ENCODE measurements around the gene CDRT4.
"Not testable (repeated sequence)": the region's sequence is repeated elsewhere in the genome, so short reads cannot be mapped to it uniquely, and the experiment has no call there.

Gene CDRT4

DNA sequence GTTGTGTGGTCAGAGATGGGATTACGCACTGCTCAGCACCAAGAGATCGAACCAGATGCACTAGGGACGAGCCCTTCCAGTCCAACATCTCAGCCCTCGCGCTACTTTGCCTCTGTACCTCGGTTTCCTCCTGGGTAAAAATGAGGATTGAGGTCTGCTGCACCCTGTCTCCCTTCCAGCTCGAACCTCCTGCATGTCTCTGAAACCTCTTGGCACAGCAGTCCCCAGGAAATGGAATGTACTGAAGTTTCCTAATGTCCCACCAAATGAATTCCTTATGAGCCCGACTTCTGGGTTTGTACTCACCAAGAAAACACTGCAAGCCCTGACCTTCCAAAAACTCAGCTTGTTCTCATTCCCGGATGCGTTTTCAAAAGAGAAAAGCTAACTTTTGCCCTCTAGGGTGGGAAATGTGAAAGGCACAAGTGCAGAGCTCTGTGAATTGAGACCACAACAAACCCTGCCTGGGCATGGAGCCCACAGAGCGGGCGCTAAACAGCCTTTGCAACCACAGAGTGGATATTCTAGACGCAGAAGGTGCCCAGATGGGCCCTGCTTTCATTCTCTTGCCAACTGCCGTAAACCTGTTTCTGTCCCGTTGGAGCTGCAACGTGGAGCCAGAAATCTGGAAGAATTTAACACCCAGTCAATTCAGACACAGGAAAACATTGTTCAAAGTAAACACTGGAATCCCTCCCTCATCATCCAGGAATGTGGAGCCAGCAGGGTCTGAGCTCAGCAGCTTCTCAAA, 10.3 kb downstream of the CDRT4 start:
- peak; percentile 71 for DNase-seq (ENCODE audit: low read depth)

DNA sequence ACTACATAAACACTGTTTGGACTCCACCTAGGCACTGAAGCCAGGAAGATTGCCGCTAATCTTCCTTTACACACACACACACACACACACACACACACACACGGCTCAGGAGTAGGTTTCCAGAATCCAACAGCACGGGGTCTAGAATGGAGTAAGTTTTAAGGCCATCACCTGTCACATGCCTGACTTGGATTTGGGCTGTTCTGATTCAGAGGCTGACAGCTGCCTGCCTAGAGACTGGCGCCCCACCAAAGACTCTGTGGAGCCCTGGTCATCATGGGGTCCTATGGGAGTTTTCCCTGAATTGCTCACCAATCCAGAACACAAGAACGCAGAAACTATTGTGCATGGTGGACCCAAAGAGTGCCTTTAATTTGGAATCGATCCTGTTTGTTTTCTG, 10.9 kb downstream of the CDRT4 start:
- no peak for DNase-seq (ENCODE audit: low read depth)

DNA sequence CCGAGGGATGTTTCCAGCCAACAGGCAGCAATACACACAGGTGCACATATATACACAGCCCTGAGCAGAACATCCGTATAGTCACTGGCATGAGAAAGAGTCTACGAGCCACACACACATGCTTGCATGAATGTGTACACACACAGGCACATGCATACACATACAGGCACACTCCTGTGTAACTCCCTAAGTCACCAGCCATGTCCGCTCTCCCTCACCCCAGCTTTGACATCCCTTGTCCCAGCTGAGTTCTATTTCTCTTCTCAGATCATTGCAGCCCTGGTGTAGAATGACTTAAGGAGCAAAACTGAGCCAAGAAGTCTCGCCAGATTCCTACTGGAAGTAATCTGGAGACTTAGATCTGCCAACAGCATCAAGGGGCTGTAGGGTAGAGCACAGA, 13.1 kb downstream of the CDRT4 start:
- DNase-seq (ENCODE audit: low read depth), result no peak

DNA sequence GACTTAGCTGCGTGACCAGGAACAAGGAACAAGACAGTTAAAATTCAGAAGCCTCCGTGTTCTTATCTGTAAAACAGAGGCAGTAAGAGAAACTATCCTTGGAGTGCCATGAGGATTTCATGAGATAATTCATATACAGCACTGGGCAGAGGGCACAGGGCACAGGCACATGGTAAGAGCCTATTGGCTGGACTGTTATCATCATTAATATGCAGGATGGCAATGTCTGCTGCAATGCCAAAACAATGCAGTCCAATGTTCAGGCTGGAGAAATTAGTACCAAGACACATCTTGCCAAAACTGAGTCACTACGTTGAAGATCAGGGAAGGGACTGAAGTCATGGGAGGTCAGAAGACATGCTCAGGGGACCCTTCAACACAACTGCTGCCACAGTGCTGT, 13.6 kb downstream of the CDRT4 start:
- DNase-seq (ENCODE audit: low read depth), result no peak

DNA sequence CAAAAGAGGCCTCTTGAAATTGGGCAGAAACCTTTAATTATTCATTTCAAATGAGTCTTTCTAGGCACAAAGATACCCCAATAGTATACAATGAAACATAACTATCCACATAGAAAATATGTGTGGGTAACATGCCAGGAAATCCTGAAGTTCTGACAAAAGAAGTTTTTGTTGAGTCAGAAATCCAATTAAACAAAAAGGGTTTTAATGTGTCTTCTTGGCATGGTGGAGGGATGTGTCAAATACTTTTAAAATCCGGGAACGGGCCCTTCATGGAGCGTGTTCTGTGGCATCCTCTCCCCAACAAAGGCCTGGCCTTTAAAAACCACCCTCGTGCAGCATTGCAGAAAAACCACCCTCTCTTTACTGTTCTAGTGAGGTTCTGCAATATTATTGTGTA, 14.2 kb downstream of the CDRT4 start:
- no peak for DNase-seq (ENCODE audit: low read depth)

DNA sequence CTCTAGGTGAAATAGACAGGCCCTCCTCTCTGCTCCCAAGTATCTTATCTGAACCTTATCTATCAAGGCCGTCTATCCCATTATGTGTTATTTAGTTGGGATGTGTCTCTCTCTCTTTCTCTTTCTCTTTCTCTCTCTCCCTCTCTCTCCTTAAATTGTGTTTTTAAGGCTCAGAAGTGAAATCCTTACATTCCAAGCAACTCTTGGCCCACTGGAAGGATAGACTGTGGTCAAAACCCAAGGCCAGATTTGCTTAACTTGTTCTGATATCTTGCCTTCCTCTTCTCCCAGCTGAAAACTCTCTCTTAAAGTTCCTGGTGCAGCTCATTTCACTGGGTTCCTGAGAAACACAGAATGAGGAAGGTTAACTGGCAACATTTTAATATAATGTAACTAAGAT, 14.7 kb downstream of the CDRT4 start:
- DNase-seq (ENCODE audit: low read depth), result peak; percentile 82

DNA sequence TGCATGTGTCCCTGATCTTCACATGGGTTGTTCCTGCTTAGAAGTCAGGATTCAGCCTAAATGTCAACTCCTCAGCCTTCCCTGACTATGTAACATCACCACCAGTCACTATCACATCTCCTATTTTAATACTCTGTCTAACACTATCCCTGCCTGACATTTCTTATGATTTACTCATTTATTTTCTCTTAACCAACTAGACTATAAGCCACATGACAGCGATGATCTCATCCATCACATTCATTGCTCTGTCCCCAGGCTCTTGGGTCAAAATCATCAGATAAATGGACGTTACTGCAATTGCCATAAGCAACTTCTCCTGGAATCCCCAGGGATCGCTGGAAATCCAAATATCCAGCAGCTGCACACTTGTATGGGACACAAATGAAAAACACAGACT, 15.7 kb downstream of the CDRT4 start:
- no peak for DNase-seq (ENCODE audit: low read depth)

DNA sequence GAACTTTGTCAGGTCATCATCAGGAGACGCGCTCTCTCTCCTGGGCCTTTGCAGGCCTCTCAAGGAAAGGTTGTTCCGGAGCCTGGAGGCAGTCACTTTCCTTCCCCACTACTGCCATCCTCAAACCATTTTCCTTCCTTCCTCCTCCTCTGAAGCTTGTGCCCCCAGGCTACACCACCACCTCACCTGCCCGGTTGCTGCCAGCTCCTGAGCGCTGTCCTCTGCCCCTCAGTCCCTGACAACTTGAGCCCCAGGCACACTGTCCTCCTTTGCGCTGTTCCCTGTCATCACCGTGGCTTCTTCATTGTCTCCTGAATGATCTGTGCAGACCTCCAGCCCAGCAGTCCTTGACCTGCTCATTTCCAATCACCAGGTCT, 18.9 kb downstream of the CDRT4 start:
- DNase-seq (ENCODE audit: low read depth), result no peak

DNA sequence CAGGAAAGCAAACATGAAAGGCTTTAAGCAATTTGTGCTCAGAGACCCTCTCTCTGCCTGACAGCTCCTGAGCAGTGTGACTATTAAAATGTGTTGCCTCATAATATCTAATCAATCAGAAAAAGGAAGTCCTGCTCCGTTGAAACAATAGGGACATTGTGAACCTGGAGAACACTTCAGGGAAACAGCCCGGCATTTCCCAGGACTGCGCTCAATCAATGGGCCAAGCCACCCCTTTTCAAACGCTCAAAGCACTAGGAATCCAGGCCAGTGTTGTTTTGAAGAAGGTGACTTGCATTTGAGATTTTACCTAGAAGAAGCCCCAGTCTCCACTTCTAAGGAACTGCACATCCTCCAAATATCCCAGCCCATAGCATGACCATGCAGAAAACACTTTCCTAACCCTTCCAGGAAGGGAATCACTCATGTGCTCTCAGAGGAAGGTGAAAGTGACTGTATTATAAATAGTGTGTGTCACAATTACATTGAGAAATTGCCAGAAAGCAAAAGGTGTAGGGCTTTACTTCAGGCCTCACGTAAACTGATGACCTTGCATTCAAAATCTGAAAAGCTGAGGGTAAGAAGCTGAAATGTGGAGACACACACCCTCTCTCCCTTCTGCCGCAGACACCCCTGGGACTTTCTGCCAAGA, 19.4 kb downstream of the CDRT4 start:
- no peak for DNase-seq (ENCODE audit: low read depth)

DNA sequence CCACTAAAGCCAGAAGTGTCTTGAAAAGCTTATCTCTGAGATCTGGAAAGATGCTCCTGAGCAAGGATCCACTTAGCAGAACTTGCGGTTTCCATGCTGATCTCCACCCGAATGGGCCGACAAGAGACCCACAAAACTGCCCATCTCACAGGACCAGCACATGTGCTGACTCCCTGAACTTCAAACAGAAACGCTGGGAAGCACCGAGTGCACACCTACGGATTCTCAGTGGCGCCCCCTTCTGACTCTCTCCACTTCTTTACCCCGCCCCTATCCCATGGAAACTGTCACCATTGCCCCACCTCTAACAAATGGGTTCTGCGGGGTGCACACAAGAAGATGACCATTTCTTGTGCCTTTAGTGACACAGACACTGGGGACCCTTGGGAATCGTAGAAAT, 21.4 kb downstream of the CDRT4 start:
- no peak for DNase-seq (ENCODE audit: low read depth)

DNA sequence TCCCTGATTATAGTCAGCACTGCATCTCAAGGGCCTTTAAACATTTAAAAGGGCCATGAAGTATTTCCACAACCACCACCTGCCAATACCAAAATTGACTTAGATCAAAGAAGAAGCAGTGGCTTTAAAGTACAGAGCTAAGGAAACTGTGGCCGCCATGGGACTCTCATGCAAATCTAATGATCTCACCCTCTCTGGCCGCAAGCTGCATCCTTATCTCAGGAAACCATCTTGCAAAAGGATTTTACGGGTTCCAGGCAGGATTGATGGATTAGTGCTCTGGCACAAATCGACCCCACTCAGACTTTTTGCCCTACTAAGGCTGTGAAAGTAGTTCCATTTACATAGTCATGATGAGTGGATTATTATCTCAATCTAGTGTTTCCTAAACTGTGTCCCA, 22.6 kb downstream of the CDRT4 start:
- peak; percentile 90 for DNase-seq (ENCODE audit: low read depth)

DNA sequence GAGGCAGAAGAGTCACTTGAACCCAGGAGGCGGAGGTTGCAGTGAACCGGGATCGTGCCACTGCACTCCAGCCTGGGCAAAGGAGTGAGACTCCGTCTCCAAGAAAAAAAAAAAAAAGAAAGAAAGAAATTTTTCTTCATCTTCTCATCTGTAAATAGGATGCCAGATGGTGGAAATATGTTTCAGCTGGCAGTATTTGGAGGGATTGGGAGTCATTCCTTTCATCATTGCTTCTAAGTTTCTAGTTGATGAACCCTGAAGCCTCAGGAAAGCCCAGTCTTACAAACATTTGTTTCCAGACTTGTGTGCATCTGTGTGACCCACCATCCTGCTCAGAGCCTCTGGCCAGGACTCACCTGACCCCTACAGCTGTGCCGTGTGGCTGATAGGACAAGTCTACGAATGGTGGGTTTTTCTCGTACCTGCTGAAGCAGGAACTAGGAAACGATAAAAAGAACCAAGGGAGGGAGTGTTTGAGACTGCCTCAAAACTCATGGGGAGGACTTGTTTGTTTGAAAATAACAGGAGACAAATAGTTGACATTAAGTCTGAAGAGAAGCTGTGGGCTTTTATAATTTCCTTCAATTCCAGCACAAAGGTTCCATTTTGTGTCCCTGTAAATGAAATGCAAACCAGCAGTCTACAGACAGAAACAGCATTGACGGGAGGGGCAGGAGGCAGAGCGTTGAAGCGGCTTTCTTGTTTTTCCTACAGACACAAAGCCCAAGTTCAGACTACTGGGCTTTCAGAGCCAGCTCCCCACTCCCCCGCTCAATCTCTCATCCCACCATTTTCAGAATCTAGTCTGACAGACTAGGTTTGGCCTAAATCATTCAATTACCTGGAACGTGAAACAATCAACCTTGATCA, 24.9 kb downstream of the CDRT4 start:
- DNase-seq (ENCODE audit: low read depth), result no peak

DNA sequence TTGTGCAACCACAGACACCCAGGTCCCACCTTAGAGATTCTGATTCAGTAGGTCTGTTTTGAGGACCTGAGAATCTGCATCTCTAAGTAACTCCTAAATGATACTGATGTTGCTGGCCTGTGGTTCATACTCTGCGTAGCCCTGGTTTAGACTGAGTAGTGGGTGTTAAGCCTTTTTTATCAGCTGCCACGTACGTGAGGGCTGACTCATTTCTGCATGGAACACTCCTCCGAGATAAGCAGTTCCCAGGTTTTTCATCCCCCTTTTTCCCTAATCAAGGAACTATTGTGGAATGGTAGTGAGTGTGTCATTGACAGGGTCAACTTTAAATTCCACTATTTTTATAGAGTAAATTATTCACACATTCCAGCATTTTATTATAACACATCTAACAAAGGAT, 26.1 kb downstream of the CDRT4 start:
- DNase-seq (ENCODE audit: low read depth), result peak; percentile 92

DNA sequence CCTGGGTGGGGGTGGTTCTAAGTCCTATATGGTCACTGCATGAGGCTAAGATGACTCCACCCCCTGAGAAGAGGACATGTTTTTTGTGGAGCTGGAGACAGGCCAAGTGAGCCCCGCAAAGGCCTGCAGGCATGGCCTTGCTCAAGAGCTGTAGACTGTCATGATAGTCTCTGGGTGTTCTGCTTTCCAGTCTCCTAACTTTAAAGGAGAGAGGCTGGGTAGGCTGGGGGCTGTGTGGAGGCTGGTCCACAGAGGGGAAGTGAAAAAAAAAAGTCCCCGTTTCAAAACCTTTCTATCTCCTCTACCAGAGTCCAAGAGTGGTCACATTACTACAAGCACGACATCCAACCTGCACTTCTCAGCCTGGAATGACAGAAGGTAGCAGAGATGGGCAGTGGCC, 27.1 kb downstream of the CDRT4 start:
- DNase-seq (ENCODE audit: low read depth), result no peak

DNA sequence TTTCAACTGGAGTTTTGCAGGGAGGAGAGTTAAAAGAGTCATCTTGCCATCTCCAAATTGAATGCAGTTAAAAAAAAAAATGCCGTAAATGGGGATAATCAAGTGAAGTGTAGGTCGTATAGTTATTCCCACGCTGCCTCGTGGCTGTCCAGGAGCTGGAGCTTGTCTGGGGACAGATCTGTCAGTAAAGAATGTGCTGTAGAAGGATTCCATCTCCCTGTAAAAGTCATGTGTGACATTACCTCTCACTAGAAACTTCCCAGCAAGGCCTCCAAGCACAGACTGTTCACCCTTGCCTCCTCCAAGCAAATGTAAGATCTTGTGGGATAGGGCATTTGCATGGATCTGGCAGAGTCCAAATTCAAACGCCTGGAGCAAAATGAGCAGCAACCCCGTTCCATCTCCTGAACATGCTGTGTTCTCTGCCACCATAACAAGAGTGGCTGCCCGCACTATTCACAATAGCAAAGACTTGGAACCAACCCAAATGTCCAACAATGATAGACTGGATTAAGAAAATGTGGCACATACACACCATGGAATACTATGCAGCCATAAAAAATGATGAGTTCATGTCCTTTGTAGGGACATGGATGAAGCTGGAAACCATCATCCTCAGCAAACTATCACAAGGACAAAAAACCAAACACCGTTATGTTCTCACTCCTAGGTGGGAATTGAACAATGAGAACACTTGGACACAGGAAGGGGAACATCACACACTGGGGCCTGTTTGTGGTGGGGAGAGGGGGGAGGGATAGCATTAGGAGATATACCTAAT, 28.0 kb downstream of the CDRT4 start:
- not testable (repeated sequence) for DNase-seq (ENCODE audit: low read depth)

DNA sequence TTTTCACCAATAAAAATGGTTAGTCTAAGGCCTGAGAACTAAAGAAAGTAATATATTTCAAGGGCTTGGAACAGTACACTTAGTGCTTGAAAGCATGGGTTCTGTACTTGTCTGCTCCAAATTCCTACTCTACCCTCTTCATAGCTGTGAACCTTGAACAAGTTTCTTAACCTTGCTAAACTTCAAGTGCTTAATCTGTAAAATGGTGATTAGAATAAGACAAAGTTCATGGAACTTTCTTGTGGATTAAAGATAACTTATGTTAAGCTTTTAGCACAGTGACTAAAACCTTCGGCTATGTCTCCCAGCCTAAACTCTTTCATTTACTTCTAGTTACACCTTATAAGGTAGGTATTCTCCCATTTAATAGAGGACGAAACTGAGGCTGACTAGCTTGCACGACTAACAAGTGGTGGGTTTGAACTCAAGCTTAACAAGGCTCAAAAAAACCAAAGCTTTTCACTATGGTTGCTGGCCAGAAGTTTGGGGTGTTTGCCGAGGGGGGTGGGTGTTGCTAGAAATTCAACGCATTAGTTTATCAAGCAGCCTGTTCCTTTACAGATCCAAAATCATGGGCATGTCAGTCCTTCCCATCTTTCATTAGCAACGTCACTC, 28.8 kb downstream of the CDRT4 start:
- DNase-seq (ENCODE audit: low read depth), result no peak

DNA sequence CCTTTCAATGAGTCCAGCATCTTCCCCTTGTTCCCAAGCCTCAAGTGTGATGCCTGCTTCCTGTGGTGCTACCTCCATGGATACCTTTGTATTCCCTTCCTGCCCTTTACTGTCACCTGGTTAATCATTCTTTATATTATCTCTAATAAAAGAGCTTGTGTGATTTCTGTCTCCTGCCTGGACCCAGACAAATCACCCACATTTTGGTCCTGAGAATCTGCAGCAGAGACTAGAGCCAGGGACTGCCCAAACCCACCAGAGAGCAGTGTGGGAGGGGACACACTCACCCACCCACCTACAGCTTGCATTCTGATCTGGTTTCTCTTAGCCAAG, 30.2 kb downstream of the CDRT4 start:
- no peak for DNase-seq (ENCODE audit: low read depth)

DNA sequence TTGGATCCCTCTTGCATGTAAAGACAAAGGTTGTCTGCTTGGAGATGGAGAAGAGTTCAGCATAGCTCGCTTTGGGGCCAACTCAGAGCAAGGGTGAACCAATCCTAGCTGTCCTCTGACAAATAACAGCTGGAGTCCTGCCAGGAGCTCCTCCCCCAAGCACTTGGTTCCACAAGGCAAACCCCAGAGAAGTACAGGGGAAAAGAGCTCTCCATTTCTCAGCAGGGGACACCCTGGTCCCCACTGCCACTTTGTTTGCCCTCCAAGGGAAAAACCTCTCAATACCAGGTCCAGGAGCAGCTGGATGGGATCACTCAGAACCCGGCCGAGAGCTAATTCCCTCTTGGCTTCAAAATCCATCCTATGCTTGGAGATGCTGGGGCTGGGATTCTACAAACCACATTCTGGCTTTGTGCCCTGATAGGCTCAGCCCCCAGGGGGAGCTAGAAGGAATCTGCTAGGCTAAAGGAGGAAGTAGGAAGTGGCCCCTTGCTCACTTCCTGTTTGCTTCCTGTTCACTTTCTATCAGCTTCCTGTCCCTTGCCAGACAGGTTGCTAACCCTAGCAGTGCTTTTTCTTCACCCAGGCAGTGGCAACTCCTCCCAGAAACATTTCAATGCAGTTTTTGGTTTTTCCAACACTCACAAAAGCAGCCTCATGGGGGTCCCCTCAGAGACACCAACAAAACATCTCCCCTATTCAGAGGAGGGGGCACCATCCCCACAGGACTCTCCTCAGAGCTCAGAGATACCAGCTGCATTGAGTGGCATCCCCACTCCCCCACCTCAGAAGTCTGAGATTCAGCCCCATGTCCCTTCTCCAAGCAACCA, 30.7 kb downstream of the CDRT4 start:
- DNase-seq (ENCODE audit: low read depth), result peak; percentile 71

DNA sequence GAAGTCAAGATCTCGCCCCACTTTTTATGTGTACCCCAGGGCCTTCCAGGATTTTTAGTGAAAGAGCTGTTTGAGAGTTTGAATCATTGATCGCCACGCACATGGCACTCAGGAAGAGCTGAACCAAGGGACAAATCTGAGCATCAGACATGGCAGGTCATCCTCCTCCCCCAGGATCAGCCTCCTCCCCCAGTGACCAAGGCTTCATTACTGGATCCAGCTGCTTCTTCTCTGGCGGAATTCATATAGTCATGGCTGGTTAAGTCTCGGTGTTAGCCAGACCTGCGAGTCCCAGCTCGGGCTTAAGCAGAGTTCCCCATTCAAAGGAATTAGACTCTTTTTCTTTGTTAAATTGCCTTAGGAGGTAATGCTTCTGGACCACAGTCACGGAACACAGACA, 32.5 kb downstream of the CDRT4 start:
- no peak for DNase-seq (ENCODE audit: low read depth)

DNA sequence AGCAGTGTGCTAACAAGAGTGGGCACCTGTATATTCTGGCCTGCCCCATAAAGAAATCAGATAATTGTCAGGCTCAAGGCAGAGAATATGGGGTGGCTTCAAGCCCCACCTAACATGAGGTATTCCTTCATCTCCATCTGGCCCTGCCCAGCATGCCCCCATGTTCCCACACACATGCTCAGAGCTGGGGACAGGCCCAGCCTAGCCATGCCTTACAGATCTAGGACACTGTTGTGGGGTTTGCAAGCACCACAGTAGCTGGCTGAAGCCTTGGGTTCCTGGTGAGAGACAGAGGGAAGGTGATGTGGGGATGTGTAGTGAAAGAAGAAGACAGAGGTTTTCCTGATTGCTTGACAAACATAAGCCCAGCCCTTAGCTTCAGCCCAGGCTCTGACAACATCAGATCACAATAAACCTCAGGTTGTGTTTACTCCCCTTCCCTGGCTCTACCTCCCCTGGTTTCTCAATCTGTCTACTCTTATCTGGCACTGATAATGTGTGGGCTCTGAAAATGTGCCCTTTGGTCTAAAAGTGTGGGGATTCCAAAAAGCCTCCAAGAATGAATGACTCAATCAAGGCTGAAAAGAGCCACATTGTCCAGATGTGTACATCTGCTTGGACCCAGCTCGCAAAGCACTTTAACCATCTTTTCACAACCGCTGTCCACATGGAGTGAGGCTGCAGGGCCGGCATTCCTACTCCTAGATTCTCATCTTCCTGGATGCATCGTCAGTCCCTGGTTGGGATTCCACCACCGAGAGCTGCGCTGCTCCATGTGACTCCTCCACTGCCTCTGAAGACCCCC, 34.4 kb downstream of the CDRT4 start:
- DNase-seq (ENCODE audit: low read depth), result peak; percentile 100
